Measurements from ENCODE around the gene SET. TPM values are rescaled to one million over a fixed set of nuclear protein-coding genes. Genes with fewer than 3 reads are reported as not detected.

Gene SET
- total RNA-seq, 1 experiment from 2014 or later: 745 TPM

DNA sequence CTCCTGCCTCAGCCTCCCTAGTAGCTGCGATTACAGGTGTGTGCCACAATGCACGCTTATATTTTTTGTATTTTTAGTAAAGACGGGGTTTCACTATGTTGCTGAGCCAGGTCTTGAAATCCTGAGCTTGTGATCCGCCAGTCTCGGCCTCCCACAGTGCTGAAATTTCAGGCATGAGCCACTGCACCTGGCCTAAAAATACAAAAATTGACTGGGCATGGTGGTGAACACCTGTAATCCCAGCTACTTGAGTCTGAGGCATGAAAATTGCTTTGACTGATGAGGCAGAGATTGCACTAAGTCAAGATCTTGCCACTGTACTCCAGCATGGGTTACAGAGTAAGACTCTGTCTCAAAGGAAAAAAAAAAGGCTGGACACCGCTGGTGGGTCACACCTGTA is 19.2 kb upstream of the SET start:
- H3K9me3 Mint-ChIP-seq (ENCODE audit: unreplicated experiment): no peaks in the 10 kb centered on the region
- no TSS peak for BruUV-seq (replicated peaks)
- H3K9me3 ChIP-seq: no peaks in the 10 kb centered on the region
- intact Hi-C loops (cut with micrococcal nuclease; ENCODE audit: unreplicated experiment): no loop called here
- H3K4me3 ChIP-seq (ENCODE audit: low read depth, low read length): no peak overlapping the region
- H3K36me3 ChIP-seq (ENCODE audit: control insufficient read depth, insufficient read depth, low read length): no peaks in the 10 kb centered on the region
- H3K27me3 ChIP-seq (replicated peaks; ENCODE audit: control insufficient read depth, insufficient read depth, low read length): no peaks in the 10 kb centered on the region
- no peak overlapping the region for H3K27ac Mint-ChIP-seq (ENCODE audit: unreplicated experiment)
- peaks cover 7% of the 10 kb centered on the region for H3K36me3 Mint-ChIP-seq (ENCODE audit: insufficient read depth, unreplicated experiment)
- no peak overlapping the region for H3K4me3 Mint-ChIP-seq (ENCODE audit: unreplicated experiment)
- H3K4me1 Mint-ChIP-seq (ENCODE audit: low read depth, unreplicated experiment): no peaks in the 10 kb centered on the region
- ChIA-PET POLR2A (no interaction called here), CTCF (no interaction called here)
- TF ChIP-seq, protein P1, sequence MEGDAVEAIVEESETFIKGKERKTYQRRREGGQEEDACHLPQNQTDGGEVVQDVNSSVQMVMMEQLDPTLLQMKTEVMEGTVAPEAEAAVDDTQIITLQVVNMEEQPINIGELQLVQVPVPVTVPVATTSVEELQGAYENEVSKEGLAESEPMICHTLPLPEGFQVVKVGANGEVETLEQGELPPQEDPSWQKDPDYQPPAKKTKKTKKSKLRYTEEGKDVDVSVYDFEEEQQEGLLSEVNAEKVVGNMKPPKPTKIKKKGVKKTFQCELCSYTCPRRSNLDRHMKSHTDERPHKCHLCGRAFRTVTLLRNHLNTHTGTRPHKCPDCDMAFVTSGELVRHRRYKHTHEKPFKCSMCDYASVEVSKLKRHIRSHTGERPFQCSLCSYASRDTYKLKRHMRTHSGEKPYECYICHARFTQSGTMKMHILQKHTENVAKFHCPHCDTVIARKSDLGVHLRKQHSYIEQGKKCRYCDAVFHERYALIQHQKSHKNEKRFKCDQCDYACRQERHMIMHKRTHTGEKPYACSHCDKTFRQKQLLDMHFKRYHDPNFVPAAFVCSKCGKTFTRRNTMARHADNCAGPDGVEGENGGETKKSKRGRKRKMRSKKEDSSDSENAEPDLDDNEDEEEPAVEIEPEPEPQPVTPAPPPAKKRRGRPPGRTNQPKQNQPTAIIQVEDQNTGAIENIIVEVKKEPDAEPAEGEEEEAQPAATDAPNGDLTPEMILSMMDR (IDR thresholded peaks at IDR 0.05; ENCODE audit: insufficient read depth in 1 of 2, low read depth in 1 of 2, low read length in 1 of 2, severe bottlenecking in 1 of 2, unreplicated experiment in 1 of 2): no peak
- no peak for DNase-seq
- peaks cover 10% of the 10 kb centered on the region for H3K4me1 ChIP-seq
- H3K27me3 Mint-ChIP-seq (ENCODE audit: insufficient read depth, unreplicated experiment): no peaks in the 10 kb centered on the region

DNA sequence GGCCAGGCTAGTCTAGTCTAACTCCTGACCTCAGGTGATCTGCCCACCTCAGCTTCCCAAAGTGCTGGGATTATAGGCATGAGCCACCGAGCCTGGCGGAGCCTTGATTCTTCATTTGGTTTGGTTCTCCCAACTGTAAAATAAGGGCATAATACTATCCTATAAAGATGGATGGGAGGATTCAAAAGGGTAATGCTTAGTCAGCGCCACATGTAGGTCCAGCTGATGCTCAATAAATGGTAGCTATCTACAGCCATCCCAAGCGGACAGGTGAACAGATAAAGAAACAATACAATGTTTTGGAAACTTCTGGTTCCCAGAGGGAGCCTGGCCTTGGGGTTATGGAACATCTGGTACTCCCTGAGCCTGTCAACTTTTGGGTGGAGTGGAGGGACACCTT is 13.6 kb upstream of the SET start:
- Mint-ChIP-seq H3K27ac (ENCODE audit: unreplicated experiment) (no peak overlapping the region), H3K4me3 (ENCODE audit: unreplicated experiment) (no peak overlapping the region), H3K36me3 (ENCODE audit: insufficient read depth, unreplicated experiment) (peaks cover 4% of the 10 kb centered on the region), H3K4me1 (ENCODE audit: low read depth, unreplicated experiment) (no peaks in the 10 kb centered on the region), H3K9me3 (ENCODE audit: unreplicated experiment) (no peaks in the 10 kb centered on the region), H3K27me3 (ENCODE audit: insufficient read depth, unreplicated experiment) (no peaks in the 10 kb centered on the region)
- no peak for DNase-seq
- TF ChIP-seq, protein P1 (IDR thresholded peaks at IDR 0.05; ENCODE audit: insufficient read depth in 1 of 2, low read depth in 1 of 2, low read length in 1 of 2, severe bottlenecking in 1 of 2, unreplicated experiment in 1 of 2): no peak
- intact Hi-C loops (cut with micrococcal nuclease; ENCODE audit: unreplicated experiment): no loop called here
- H3K4me1 ChIP-seq: no peaks in the 10 kb centered on the region
- no peak overlapping the region for H3K4me3 ChIP-seq (ENCODE audit: low read depth, low read length)
- no TSS peak for BruUV-seq (replicated peaks)
- ChIA-PET CTCF (no interaction called here), POLR2A (interaction anchor here (0.5 kb wide), 1 partner anchor 17 kb away, joined by 4 read pairs; no protein-coding TSS in a partner anchor)
- H3K9me3 ChIP-seq: no peaks in the 10 kb centered on the region
- H3K36me3 ChIP-seq (ENCODE audit: control insufficient read depth, insufficient read depth, low read length): no peaks in the 10 kb centered on the region
- H3K27me3 ChIP-seq (replicated peaks; ENCODE audit: control insufficient read depth, insufficient read depth, low read length): no peaks in the 10 kb centered on the region

DNA sequence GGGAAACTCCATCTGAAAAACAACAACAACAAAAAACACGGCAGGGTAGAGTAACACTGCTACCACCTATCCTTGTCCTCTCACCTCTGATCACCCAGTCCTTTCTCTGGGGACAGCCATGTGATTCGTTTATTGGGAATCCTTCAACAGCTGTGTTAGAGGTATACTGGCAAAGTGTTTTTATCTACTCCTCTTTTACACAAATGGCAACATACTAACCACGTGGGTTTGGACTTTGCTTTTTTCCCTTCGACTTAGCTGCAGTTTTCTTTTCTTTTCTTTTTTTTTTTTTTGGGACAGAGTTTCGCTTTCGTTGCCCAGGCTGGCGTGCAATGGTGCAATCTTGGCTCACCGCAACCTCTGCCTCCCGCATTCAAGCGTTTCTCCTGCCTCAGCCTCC is 11.2 kb upstream of the SET start:
- TF ChIP-seq, protein P1 (IDR thresholded peaks at IDR 0.05; ENCODE audit: insufficient read depth in 1 of 2, low read depth in 1 of 2, low read length in 1 of 2, severe bottlenecking in 1 of 2, unreplicated experiment in 1 of 2): no peak
- Histone ChIP-seq H3K4me3 (ENCODE audit: low read depth, low read length) (no peak overlapping the region), H3K36me3 (ENCODE audit: control insufficient read depth, insufficient read depth, low read length) (no peaks in the 10 kb centered on the region), H3K4me1 (peaks cover 1% of the 10 kb centered on the region), H3K27me3 (replicated peaks; ENCODE audit: control insufficient read depth, insufficient read depth, low read length) (no peaks in the 10 kb centered on the region), H3K9me3 (no peaks in the 10 kb centered on the region)
- Mint-ChIP-seq H3K4me1 (ENCODE audit: low read depth, unreplicated experiment) (peaks cover under 1% of the 10 kb centered on the region), H3K9me3 (ENCODE audit: unreplicated experiment) (no peaks in the 10 kb centered on the region), H3K27me3 (ENCODE audit: insufficient read depth, unreplicated experiment) (no peaks in the 10 kb centered on the region), H3K4me3 (ENCODE audit: unreplicated experiment) (no peak overlapping the region), H3K27ac (ENCODE audit: unreplicated experiment) (no peak overlapping the region), H3K36me3 (ENCODE audit: insufficient read depth, unreplicated experiment) (peaks cover 4% of the 10 kb centered on the region)
- intact Hi-C loops (cut with micrococcal nuclease; ENCODE audit: unreplicated experiment): no loop called here
- POLR2A ChIA-PET: no interaction called here
- CTCF ChIA-PET: no interaction called here
- no peak for DNase-seq
- BruUV-seq (replicated peaks): no TSS peak

Measured in Caco-2 (cell line).